HG02852 (cell line): ENCODE data around the gene ACP5.
A peak's percentile ranks its signal among the peaks of the same experiment; 100 is the strongest.
"Not testable (repeated sequence)": the region's sequence is repeated elsewhere in the genome, so short reads cannot be mapped to it uniquely, and the experiment has no call there.

Source experiments
- ATAC-seq: cut with Tn5 transposase; IDR thresholded peaks from one replicate; pipeline ENCODE4 v1.9.1; 2021; ENCODE audit warnings: mild to moderate bottlenecking, moderate library complexity; ENCODE audit not compliant: unreplicated experiment

The ACP5 gene

GRCh38 chr19:11577451-11578257 lies at the start of gene ACP5:
TSS of gene ACP5 (minus strand) at chr19:11577645. CDS start at chr19:11577317, 328 bp downstream.
- ATAC-seq, result no peak

GRCh38 chr19:11626252-11626651 lies 48.8 kb upstream of the ACP5 start:
- no peak for ATAC-seq

- no peak for ATAC-seq
Observed at GRCh38 chr19:11624069-11624463, 46.6 kb upstream of the ACP5 start.

DNA sequence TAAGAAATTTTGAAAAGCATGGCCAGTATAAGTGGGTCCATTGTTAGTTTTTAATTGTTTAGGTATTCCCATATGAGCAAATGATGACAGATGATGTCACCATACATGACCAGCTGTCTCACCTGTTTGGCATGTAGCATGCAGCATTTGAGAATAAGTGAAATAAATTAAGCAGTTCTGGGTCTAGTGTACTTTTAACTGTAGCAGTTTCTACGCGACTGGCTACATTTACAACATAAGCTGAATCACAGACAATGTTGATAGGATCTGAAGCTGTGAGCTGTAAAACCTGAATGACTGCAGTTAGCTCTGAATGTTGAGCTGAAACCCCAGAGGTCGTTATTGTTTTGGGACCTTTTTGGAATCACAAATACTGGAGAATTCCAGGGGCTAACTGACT lies 45.0 kb upstream of the ACP5 start:
- not testable (repeated sequence) for ATAC-seq

- ATAC-seq, result no peak
Observed at GRCh38 chr19:11620553-11620952, 43.1 kb upstream of the ACP5 start.

GRCh38 chr19:11617180-11618062 lies 40.0 kb upstream of the ACP5 start:
- ATAC-seq, result no peak

DNA sequence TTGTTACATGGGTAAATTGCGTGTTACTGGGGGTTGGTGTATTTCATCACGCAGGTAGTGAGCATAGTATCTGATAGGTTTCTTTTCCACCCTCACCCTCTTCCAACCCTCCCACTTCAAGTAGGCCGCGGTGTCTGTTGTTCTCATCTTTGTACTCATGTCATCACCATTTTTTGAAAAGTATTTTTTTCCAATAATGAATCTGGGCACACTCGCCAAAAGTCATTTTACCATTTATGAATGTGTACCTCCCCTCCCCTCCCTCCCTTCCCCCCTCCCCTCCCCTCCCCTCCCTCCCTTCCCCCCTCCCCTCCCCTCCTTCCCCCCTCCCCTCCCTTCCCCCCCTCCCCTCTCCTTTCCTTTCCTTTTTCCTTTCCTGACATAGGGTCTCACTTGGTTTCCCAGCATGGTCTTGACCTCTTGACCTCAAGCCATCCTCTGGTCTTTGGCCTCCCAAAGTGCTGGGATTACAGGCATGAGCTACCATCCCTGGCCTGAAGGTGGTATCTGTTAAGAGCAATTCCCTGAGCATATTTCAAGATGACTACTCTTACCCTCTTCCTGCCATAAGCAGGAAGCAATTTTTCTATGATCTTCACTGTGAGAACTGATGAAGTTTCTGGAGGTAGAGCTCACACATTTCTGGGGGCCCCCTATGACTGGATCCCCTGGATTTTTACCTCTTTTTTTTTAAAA lies 35.5 kb upstream of the ACP5 start:
- ATAC-seq, result no peak

DNA sequence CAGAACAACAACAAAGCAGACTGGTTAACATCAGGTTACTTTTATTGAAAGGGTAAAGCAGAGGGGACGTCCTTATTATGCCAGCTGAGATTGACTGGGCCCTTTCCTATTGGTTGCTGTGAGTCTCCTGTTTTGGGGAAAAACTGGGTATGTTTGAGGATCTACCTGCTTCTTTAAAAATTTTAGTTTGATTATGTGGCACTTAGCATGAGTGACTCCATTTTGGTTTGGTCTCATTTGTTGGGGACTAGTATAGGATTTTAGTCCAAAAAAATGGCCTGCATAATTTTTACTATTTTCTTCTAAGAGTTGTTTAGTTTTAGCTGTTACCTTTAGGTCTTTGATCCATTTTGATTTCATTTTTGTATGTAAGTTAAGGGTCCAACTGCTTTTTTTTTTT lies 34.3 kb upstream of the ACP5 start:
- ATAC-seq, result no peak

DNA sequence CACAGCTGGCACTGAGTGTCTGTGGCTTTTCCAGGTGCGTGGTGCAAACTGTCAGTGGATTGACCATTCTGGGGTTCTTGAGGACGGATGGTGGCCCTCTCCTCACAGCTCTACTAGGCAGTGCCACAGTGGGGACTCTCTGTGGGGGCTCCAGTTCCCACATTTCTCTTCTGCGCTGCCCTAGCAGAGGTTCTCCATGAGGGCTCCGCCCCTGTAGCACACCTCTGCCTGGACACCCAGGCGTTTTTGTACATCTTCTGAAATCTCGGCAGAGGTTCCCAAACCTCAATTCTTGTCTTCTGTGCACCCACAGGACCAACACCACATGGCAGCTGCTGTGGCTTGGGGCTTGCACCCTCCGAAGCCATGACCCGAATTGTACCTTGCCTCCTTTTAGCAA lies 29.0 kb upstream of the ACP5 start:
- ATAC-seq, result no peak

DNA sequence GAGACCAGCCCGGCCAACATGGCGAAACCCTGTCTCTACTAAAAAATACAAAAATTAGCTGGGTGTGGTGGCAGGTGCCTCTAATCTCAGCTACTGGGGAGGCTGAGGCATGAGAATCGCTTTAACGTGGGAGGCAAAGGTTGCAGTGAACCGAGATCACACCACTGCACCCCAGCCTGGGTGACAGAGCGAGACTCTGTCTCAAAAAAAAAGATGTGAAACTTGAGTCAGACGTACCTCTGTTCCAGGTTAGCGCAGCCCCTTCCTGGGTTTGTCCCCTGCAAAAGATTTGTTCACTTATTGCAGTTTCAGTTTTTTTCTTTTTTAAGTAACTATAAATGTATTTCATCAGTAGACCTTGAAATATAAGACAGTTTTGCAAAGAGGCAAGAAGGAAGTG lies 22.3 kb upstream of the ACP5 start:
- ATAC-seq, result not testable (repeated sequence)

GRCh38 chr19:11598746-11599145 lies 21.3 kb upstream of the ACP5 start:
- no peak for ATAC-seq

DNA sequence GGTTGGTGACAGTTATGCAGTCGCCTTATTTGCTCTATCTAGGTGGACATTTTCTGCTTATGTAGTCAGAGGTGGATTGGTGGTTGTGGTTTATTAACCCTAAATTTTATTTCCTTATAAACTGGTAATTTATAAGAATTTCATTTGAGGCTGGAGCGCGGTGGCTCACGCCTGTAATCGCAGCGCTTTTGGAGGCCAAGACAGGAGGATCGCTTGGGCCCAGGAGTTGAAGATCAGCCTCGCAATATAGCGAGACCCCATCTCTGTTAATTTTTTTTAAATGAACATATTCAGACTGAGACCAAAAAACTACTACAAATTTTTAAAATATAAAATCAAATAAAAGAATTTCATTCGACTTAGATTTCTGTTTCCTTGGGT lies 20.6 kb upstream of the ACP5 start:
- no peak for ATAC-seq

DNA sequence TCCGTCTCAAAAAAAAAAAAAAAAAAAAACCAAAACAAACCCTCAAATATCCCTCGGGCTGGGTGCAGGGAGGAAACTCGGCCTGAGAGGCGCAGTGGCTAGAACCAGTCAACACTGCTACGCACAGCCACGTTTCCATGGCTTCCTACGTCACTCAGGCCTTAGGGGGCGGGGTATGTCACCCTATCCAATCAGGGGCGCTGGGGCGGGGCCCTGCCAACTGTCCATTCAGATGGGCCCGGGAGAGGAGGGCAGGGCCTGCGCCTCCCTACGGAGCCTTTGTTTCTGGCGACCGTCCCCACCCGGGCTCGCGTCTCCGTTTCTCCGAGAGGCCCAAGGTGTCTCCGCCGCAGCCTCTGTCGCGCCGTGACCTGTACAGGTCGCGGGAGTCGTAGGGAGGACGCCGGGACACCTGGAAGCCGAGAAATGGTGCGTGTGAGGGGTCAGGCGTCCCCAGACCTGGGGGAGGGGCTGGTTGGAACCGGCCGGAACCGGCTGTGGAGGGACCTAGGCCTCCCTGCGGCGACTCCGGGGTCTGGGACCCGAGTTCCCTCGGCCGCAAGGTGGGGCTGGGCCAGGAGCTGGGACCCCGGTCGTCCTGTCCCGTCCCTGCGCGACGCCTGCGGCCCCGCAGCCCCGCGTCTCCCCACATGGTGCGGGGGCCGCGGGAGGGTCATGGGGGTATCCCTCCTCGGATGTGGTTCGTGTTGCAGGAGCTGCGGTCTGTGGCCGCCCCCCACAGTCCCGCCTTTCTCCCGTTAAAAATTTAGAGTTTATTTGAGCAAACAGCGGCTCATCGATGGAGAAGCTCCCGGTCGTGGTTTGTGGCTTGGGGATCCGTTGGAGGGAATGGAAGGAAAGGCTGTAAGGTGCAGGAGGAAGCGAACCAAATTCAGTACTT lies 20.0 kb upstream of the ACP5 start, which contains the start of gene ZNF627:
Gene ZNF627 (plus strand): TSS at position 282 of the 901 bp plus-strand sequence. CDS start 145 bp downstream, at position 427.
- peak; percentile 97 for ATAC-seq

GRCh38 chr19:11596156-11596555 lies 18.7 kb upstream of the ACP5 start:
- ATAC-seq, result no peak

DNA sequence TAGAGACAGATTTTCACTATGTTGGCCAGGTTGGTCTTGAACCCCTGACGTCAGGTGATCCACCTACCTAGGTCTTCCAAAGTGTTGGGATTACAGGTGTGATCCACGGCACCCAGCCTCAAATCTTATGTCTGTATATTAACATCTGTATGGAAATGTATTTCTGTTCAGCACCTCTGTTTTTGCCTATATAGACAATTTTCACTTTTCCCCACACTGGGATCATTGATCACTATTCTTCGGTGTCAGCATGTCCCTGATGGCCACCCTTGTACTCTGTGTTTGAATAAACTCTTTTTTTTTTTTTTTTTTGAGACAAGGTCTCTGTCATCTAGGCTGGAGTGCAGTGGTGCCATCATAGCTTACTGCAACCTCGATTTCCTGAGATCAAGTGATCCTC lies 16.6 kb upstream of the ACP5 start:
- no peak for ATAC-seq

DNA sequence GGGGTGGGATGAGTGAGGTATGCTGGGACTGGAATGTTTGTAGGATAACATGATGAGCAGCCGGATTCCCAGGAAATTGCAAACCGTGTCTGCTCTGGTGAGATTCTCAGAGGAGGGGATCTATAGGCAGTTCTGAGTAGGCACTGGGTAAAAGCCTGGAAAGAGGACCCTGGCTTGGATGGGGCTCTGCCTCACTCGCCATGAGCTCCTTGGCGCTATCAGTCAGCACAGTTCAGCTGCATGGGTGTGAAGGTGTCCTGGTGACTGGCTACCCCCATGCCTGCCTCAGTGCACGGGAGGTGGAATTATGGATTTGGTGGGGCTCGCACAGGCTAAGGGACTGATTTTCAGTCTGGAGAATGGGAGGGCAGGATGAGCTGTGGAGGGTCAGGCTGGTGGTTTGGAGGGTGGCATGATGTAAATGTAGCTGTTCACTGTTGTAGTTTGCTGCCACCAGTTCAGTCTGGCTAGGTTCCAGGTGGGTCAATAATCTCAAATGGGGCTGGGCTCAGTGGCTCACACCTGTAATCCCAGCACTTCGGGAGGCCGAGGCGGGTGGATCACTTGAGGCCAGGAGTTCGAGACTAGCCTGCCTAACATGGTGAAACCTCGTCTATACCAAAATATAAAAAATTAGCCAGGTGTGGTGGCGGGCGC lies 10.7 kb upstream of the ACP5 start:
- no peak for ATAC-seq

GRCh38 chr19:11587302-11587974 lies 10.0 kb upstream of the ACP5 start:
- ATAC-seq, result no peak

GRCh38 chr19:11586331-11586730 lies 8.9 kb upstream of the ACP5 start:
- ATAC-seq, result no peak

DNA sequence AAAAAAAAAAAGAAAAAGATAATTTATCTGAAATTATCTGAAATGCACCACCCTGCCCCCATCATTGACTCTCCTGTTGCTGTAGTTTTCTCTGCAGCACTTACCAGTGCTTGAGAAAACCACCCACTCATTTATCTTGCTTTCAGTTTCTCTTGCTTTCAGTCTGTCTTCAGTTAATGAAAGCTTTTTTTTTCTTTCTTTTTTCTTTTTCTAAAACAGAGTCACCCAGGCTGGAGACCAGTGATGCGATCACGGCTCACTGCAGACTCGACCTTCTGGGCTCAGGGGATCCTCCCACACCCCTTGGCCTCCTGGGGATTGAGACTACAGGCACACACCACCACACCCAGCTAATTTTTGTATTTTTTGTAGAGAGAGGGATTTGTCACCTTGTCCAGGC lies 4.3 kb upstream of the ACP5 start:
- peak; percentile 65 for ATAC-seq
